GM19193 (cell line): ENCODE results near the gene ZCCHC10.

Source experiments
- POLR2A ChIP-seq: IDR thresholded peaks from 4 replicates; pipeline ENCODE4 v1.6.1; 2011; ENCODE audit not compliant: insufficient read depth, insufficient read length; ENCODE audit errors: extremely low read depth

ZCCHC10 gene

DNA sequence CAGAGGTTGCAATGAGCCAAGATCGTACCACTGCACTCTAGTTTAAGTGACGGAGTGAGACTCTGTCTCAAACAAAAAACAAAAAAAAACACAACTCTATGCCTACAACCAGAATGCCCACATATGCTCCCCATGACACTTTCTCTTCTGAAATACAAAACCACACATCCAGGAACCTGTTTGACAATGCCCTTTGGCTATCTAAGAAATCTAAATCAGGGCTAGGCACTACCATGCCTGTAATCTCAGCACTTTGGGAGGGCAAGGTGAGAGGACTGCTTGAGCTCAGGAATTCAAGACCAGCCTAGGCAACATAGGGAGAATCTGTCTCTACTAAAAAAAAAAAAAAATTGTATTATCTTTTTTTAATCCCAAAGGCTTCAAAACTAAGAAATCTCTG, 73.5 kb downstream of the ZCCHC10 start:
- no peak for TF ChIP-seq POLR2A

- TF ChIP-seq POLR2A: no peak
These were observed 74.5 kb downstream of the ZCCHC10 start for GRCh38 chr5:132951897-132952296.

GRCh38 chr5:132949136-132949535, 77.2 kb downstream of the ZCCHC10 start:
- no peak for TF ChIP-seq POLR2A

GRCh38 chr5:132947671-132948070, 78.7 kb downstream of the ZCCHC10 start:
- TF ChIP-seq POLR2A: no peak
